Liver (tissue), 10 donors: ENCODE measurements around the gene GNAI3. TPM values are rescaled to one million over a fixed set of nuclear protein-coding genes. Genes with fewer than 3 reads are reported as not detected.

ENCODE experiments used
- DNase-seq: peaks from one replicate; pipeline ENCODE4 v3.0.0-alpha.2; 2017; ENCODE audit warnings: low spot score
- H3K27ac ChIP-seq, 2 donors: one replicate each; pipeline ENCODE4 v1.7.0; 2013; ENCODE audit warnings: inconsistent platforms in 2 of 2, low read length in 2 of 2, control low read depth in 1 of 2, low read depth in 1 of 2, mild to moderate bottlenecking in 1 of 2
- H3K27me3 ChIP-seq, 4 donors: one replicate each; pipeline versions ENCODE4 v1.6.1 to v1.7.0; 2013; ENCODE audit warnings: low read length in 3 of 4, inconsistent platforms in 1 of 4, mild to moderate bottlenecking in 1 of 4, moderate library complexity in 1 of 4; ENCODE audit not compliant: control insufficient read depth in 4 of 4, insufficient read depth in 4 of 4
- H3K36me3 ChIP-seq, 4 donors: one replicate each; pipeline versions ENCODE4 v1.6.1 to v1.7.0; 2013; ENCODE audit warnings: low read length in 3 of 4, mild to moderate bottlenecking in 3 of 4, low read depth in 1 of 4, moderate library complexity in 1 of 4; ENCODE audit not compliant: control insufficient read depth in 4 of 4, insufficient read depth in 3 of 4
- H3K4me1 ChIP-seq, 4 donors: one replicate each; pipeline versions ENCODE4 v1.6.1 to v1.7.0; 2013; ENCODE audit warnings: low read length in 3 of 4, mild to moderate bottlenecking in 3 of 4, moderate library complexity in 1 of 4; ENCODE audit not compliant: control insufficient read depth in 4 of 4, insufficient read depth in 4 of 4
- H3K4me3 ChIP-seq, 3 donors: one replicate each; pipeline versions ENCODE4 v1.6.1 to v1.7.0; 2013; ENCODE audit warnings: low read length in 3 of 3, control low read depth in 1 of 3, low read depth in 1 of 3, mild to moderate bottlenecking in 1 of 3
- H3K9ac ChIP-seq, 2 donors: one replicate each; pipeline ENCODE4 v1.7.0; 2013; ENCODE audit warnings: low read length in 2 of 2, mild to moderate bottlenecking in 2 of 2, moderate library complexity in 2 of 2, control low read depth in 1 of 2, low read depth in 1 of 2
- H3K9me3 ChIP-seq, 4 donors: one replicate each; pipeline versions ENCODE4 v1.6.1 to v1.7.0; 2013; ENCODE audit warnings: low read length in 3 of 4; ENCODE audit not compliant: control insufficient read depth in 4 of 4
- ATF3 ChIP-seq: IDR thresholded peaks from 2 replicates; pipeline ENCODE4 v1.6.1; 2016; ENCODE audit warnings: antibody characterized with exemption
- HNF4A ChIP-seq, 2 donors: conservative IDR thresholded peaks; 2 replicates each; pipeline ENCODE4 v1.6.1; 2016; ENCODE audit warnings: antibody characterized with exemption in 2 of 2, mild to moderate bottlenecking in 2 of 2
- JUND ChIP-seq, 2 donors: IDR thresholded peaks; 2 replicates each; pipeline ENCODE4 v1.6.1; 2016; ENCODE audit warnings: antibody characterized with exemption in 2 of 2
- MAX ChIP-seq: IDR thresholded peaks from 2 replicates; pipeline ENCODE4 v1.6.1; 2016; ENCODE audit warnings: antibody characterized with exemption
- RAD21 ChIP-seq, 2 donors: IDR thresholded peaks; 2 replicates each; pipeline ENCODE4 v1.6.1; 2016; ENCODE audit warnings: antibody characterized with exemption in 2 of 2, mild to moderate bottlenecking in 2 of 2
- REST ChIP-seq: IDR thresholded peaks from 2 replicates; pipeline ENCODE4 v1.6.1; 2016; ENCODE audit warnings: antibody characterized with exemption, mild to moderate bottlenecking
- RXRA ChIP-seq, 2 donors: IDR thresholded peaks; 2 replicates each; pipeline ENCODE4 v1.6.1; 2017 to 2018; ENCODE audit warnings: antibody characterized with exemption in 2 of 2, mild to moderate bottlenecking in 1 of 2
- SP1 ChIP-seq: IDR thresholded peaks from 2 replicates; pipeline ENCODE4 v1.6.1; 2018; ENCODE audit warnings: antibody characterized with exemption, mild to moderate bottlenecking
- TAF1 ChIP-seq: conservative IDR thresholded peaks from 2 replicates; pipeline ENCODE4 v1.6.1; 2016; ENCODE audit warnings: antibody characterized with exemption, mild to moderate bottlenecking
- ZBTB33 ChIP-seq: IDR thresholded peaks from 2 replicates; pipeline ENCODE4 v1.6.1; 2016; ENCODE audit warnings: antibody characterized with exemption
- WGBS: extraction: QIAGEN DNeasy Blood & Tissue Kit; methylation state at CpG from one replicate; pipeline ENCODE4 v1.1.7; 2013; 5-methylcytosine and 5-hydroxymethylcytosine counted together
- polyA plus RNA-seq, 2 donors: library from polyadenylated mRNA; stranded (reverse) in 1 of 2; unstranded in 1 of 2; fragments of 200-250 nt in 1 of 2; fragments of >200 nt in 1 of 2; fragmentation: Nextera tagmentation in 1 of 2; extraction: Ambion mirVana in 1 of 2; gene quantifications; one replicate each; pipeline versions ENCODE4 v1.2.1 to v1.2.3, GENCODE V29; 2013 to 2015
- small RNA-seq: library from RNA; depleted of rRNA; stranded (forward); fragments of <200 nt; gene quantifications from one replicate; pipeline ENCODE3, GENCODE V24; 2014
- total RNA-seq, 2 donors: library from RNA; depleted of rRNA; stranded (reverse); fragments of >200 nt; gene quantifications; one replicate each; pipeline ENCODE4 v1.2.3, GENCODE V29; 2014
- donor health status: healthy.
- donor health status: healthy.
- donor health status: healthy.
- donor health status: healthy.
- donor health status: healthy.

The GNAI3 gene
- total and polyA plus RNA-seq, 4 donors, result 1.9 to 6.5 (median 4.3) TPM

GRCh38 chr1:109667452-109668122, 119.2 kb downstream of the GNAI3 start, which contains the start of gene GSTM2:
TSS of gene GSTM2 (plus strand) at chr1:109668057. CDS start at chr1:109668116, 59 bp downstream.
- H3K4me3 ChIP-seq, result peak within 1 kb of the TSS in 2 of 3 donors; percentile 23 to 49
- no peaks in the 10 kb centered on the region for H3K27me3 ChIP-seq
- peaks cover 0 to 3% (median 0%) of the 10 kb centered on the region in 4 donors for H3K4me1 ChIP-seq
- H3K36me3 ChIP-seq, result no peaks in the 10 kb centered on the region
- H3K27ac ChIP-seq, result no peak within 1 kb of the TSS
- WGBS, result 36% methylated on average over 22 of the region's 22 CpGs
- no peaks in the 10 kb centered on the region for H3K9me3 ChIP-seq
- peak; percentile 89 for DNase-seq
- no peak within 1 kb of the TSS for H3K9ac ChIP-seq
- TF ChIP-seq REST (no peak), MAX (no peak), ATF3 (no peak), RXRA (IDR thresholded peaks at IDR 0.05) (no peak), TAF1 (no peak), RAD21 (IDR thresholded peaks at IDR 0.05) (peak in 1 of 2 donors; percentile 31), SP1 (peak; percentile 53), ZBTB33 (no peak), HNF4A (conservative IDR thresholded peaks at IDR 0.05) (peak in 1 of 2 donors; percentile 47), JUND (IDR thresholded peaks at IDR 0.05) (no peak)

Small RNAs within 50 kb of the gene (small RNA-seq; reads per million reads assigned to genes)
- not detected for gene RNU6V

Other genes with a start within 250 kb of the GNAI3 start
- gene MYBPHL, start 241.6 kb upstream of the GNAI3 start, total RNA-seq, result not detected
- not detected for gene MYBPHL, start 241.6 kb upstream of the GNAI3 start, polyA plus RNA-seq
- 10 to 100 TPM in 1 of 2 donors, 1 to 10 TPM in 1; 5.4 to 10.6 TPM for gene SORT1, start 150.7 kb upstream of the GNAI3 start, total RNA-seq
- gene SORT1, start 150.7 kb upstream of the GNAI3 start, polyA plus RNA-seq, result 1 to 10 TPM; 1.0 to 1.3 TPM
- gene PSMA5, start 122.2 kb upstream of the GNAI3 start, total RNA-seq, result 10 to 100 TPM; 26.3 to 73.2 TPM
- 10 to 100 TPM; 62.5 to 88.6 TPM for gene PSMA5, start 122.2 kb upstream of the GNAI3 start, polyA plus RNA-seq
- gene SYPL2, start 82.1 kb upstream of the GNAI3 start, total RNA-seq, result 1 to 10 TPM in 1 of 2 donors, under 1 TPM in 1; 0.14 to 4.4 TPM
- gene SYPL2, start 82.1 kb upstream of the GNAI3 start, polyA plus RNA-seq, result 1 to 10 TPM; 3.0 to 4.7 TPM
- 1 to 10 TPM in 1 of 2 donors, under 1 TPM in 1; 0.61 to 1.6 TPM for gene ATXN7L2, start 64.7 kb upstream of the GNAI3 start, total RNA-seq
- 1 to 10 TPM; 1.0 to 1.7 TPM for gene ATXN7L2, start 64.7 kb upstream of the GNAI3 start, polyA plus RNA-seq
- gene CYB561D1, start 54.5 kb upstream of the GNAI3 start, total RNA-seq, result 1 to 10 TPM; 2.5 to 2.8 TPM
- 1 to 10 TPM; 1.3 to 1.5 TPM for gene CYB561D1, start 54.5 kb upstream of the GNAI3 start, polyA plus RNA-seq
- 1 to 10 TPM in 1 of 2 donors, under 1 TPM in 1; 0.75 to 4.6 TPM for gene AMIGO1, start 38.9 kb upstream of the GNAI3 start, total RNA-seq
- gene AMIGO1, start 38.9 kb upstream of the GNAI3 start, polyA plus RNA-seq, result 1 to 10 TPM; 1.7 to 2.0 TPM
- not detected for gene GPR61, start 8.7 kb upstream of the GNAI3 start, total RNA-seq
- under 1 TPM in 1 of 2 donors, not detected in 1; 0.32 TPM for gene GPR61, start 8.7 kb upstream of the GNAI3 start, polyA plus RNA-seq
- gene GNAT2, start 71.0 kb downstream of the GNAI3 start, total RNA-seq, result under 1 TPM; 0.09 to 0.17 TPM
- under 1 TPM in 1 of 2 donors, not detected in 1; 0.17 TPM for gene GNAT2, start 71.0 kb downstream of the GNAI3 start, polyA plus RNA-seq
- gene AMPD2, start 71.2 kb downstream of the GNAI3 start, total RNA-seq, result 10 to 100 TPM; 19.2 to 87.4 TPM
- gene AMPD2, start 71.2 kb downstream of the GNAI3 start, polyA plus RNA-seq, result 10 to 100 TPM; 20.2 to 25.2 TPM
- gene GSTM4, start 107.5 kb downstream of the GNAI3 start, total RNA-seq, result 10 to 100 TPM; 12.2 to 42.8 TPM
- gene GSTM4, start 107.5 kb downstream of the GNAI3 start, polyA plus RNA-seq, result 10 to 100 TPM; 25.5 to 36.2 TPM
- 10 to 100 TPM in 1 of 2 donors, 1 to 10 TPM in 1; 7.1 to 15.1 TPM for gene GSTM2, start 119.4 kb downstream of the GNAI3 start, total RNA-seq
- 1 to 10 TPM; 7.4 to 8.4 TPM for gene GSTM2, start 119.4 kb downstream of the GNAI3 start, polyA plus RNA-seq
- gene GSTM1, start 139.2 kb downstream of the GNAI3 start, total RNA-seq, result 100 to 1,000 TPM in 1 of 2 donors, 10 to 100 TPM in 1; 14.7 to 273 TPM
- 100 to 1,000 TPM; 221 to 341 TPM for gene GSTM1, start 139.2 kb downstream of the GNAI3 start, polyA plus RNA-seq
- gene GSTM5, start 163.6 kb downstream of the GNAI3 start, total RNA-seq, result 1 to 10 TPM in 1 of 2 donors, under 1 TPM in 1; 0.59 to 1.3 TPM
- gene GSTM5, start 163.6 kb downstream of the GNAI3 start, polyA plus RNA-seq, result 1 to 10 TPM; 1.4 to 2.8 TPM
- gene GSTM3, start 192.4 kb downstream of the GNAI3 start, total RNA-seq, result 10 to 100 TPM in 1 of 2 donors, 1 to 10 TPM in 1; 6.9 to 39.8 TPM
- gene GSTM3, start 192.4 kb downstream of the GNAI3 start, polyA plus RNA-seq, result 10 to 100 TPM; 30.1 to 51.5 TPM
- under 1 TPM in 1 of 2 donors, not detected in 1; 0.09 TPM for gene EPS8L3, start 215.3 kb downstream of the GNAI3 start, total RNA-seq
- under 1 TPM; 0.15 to 0.38 TPM for gene EPS8L3, start 215.3 kb downstream of the GNAI3 start, polyA plus RNA-seq